CMK (cell line): ENCODE measurements around the gene AP5Z1.

ENCODE experiments used
- DNase-seq: peaks from one replicate; pipeline ENCODE4 v3.0.0-alpha.2; 2010; ENCODE audit warnings: low read depth

AP5Z1 gene

GRCh38 chr7:4803397-4804241 lies 28.2 kb downstream of the AP5Z1 start:
- no peak for DNase-seq

- no peak for DNase-seq
Measured at GRCh38 chr7:4805110-4805983, 29.9 kb downstream of the AP5Z1 start.

GRCh38 chr7:4805984-4806300 lies 30.5 kb downstream of the AP5Z1 start:
- no peak for DNase-seq

GRCh38 chr7:4806983-4807597 lies 31.7 kb downstream of the AP5Z1 start:
- DNase-seq, result no peak

GRCh38 chr7:4807598-4808016 lies 32.2 kb downstream of the AP5Z1 start:
- no peak for DNase-seq

GRCh38 chr7:4808026-4808425 lies 32.6 kb downstream of the AP5Z1 start:
- DNase-seq, result no peak

GRCh38 chr7:4808565-4808964 lies 33.1 kb downstream of the AP5Z1 start:
- no peak for DNase-seq

- no peak for DNase-seq
Measured at GRCh38 chr7:4809091-4809591, 33.7 kb downstream of the AP5Z1 start.

- DNase-seq, result no peak
Measured at GRCh38 chr7:4809666-4810065, 34.2 kb downstream of the AP5Z1 start.

- no peak for DNase-seq
Measured at GRCh38 chr7:4814433-4814832, 39.0 kb downstream of the AP5Z1 start.

GRCh38 chr7:4815121-4815520 lies 39.7 kb downstream of the AP5Z1 start:
- no peak for DNase-seq

GRCh38 chr7:4815609-4816418 lies 40.4 kb downstream of the AP5Z1 start:
- DNase-seq, result no peak

GRCh38 chr7:4816419-4817080 lies 41.1 kb downstream of the AP5Z1 start:
- no peak for DNase-seq

GRCh38 chr7:4817178-4817901 lies 41.9 kb downstream of the AP5Z1 start:
- no peak for DNase-seq

- DNase-seq, result no peak
Measured at GRCh38 chr7:4818000-4818794, 42.8 kb downstream of the AP5Z1 start.

GRCh38 chr7:4819560-4820404 lies 44.4 kb downstream of the AP5Z1 start:
- DNase-seq, result no peak

- no peak for DNase-seq
Measured at GRCh38 chr7:4820405-4820966, 45.1 kb downstream of the AP5Z1 start.

- DNase-seq, result no peak
Measured at GRCh38 chr7:4820967-4821471, 45.6 kb downstream of the AP5Z1 start.
